Memory B cell (primary cell): ENCODE data around the gene PTPRC.

Source experiments
- ATAC-seq: fragments of 150-1000 bp; cut with Tn5 transposase; 2 replicates; pipeline ENCODE4 v1.10.0; 2021; ENCODE audit warnings: low read depth, mild to moderate bottlenecking, moderate library complexity
- DNase-seq, 2 donors: peaks; one replicate each; pipeline ENCODE4 v3.0.0; 2022; ENCODE audit warnings: low spot score in 2 of 2
- H3K27ac Mint-ChIP-seq: one replicate; pipeline ENCODE4 v1.8.0; 2022; ENCODE audit warnings: mild to moderate bottlenecking, moderate library complexity, mixed read lengths
- H3K27me3 Mint-ChIP-seq: one replicate; pipeline ENCODE4 v1.8.0; 2022; ENCODE audit warnings: mixed read lengths
- H3K36me3 Mint-ChIP-seq: one replicate; pipeline ENCODE4 v1.8.0; 2022; ENCODE audit warnings: mild to moderate bottlenecking, mixed read lengths
- H3K4me1 Mint-ChIP-seq: one replicate; pipeline ENCODE4 v1.8.0; 2022; ENCODE audit warnings: mixed read lengths
- H3K4me3 Mint-ChIP-seq: one replicate; pipeline ENCODE4 v1.8.0; 2022; ENCODE audit warnings: mild to moderate bottlenecking, moderate library complexity, mixed read lengths
- H3K9me3 Mint-ChIP-seq: one replicate; pipeline ENCODE4 v1.8.0; 2022; ENCODE audit warnings: mixed read lengths

Gene PTPRC

DNA sequence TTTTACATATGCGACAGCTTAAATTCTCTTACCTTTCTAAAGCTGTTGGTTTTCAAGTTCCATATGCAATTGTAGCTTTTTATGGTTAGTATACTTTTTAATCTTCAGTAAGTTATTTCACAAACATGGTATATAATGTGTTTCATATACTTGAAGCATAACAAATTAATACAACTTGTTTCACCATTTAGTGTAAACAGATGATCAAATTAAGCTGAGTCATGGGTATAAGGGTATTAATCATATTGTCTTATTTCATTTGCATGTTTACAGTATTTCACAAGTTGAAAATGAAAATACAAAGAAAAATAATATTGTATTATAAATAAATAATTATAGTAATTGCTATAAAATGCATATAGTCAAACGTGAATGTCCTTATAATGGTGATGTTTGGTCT lies 92.1 kb downstream of the PTPRC start:
- Mint-ChIP-seq H3K9me3 (no peaks in the 10 kb centered on the region), H3K4me3 (no peak overlapping the region), H3K36me3 (peaks cover 41% of the 10 kb centered on the region), H3K4me1 (peaks cover 6% of the 10 kb centered on the region), H3K27ac (peak overlapping the region; percentile 53), H3K27me3 (no peaks in the 10 kb centered on the region)
- ATAC-seq (no peak), DNase-seq (no peak)

- no peak for ATAC-seq
- no peak overlapping the region for H3K4me3 Mint-ChIP-seq
These were observed 95.6 kb downstream of the PTPRC start for GRCh38 chr1:198734323-198735008.

GRCh38 chr1:198741744-198742143 lies 102.9 kb downstream of the PTPRC start:
- DNase-seq (no peak), ATAC-seq (no peak)
- Mint-ChIP-seq H3K27me3 (no peaks in the 10 kb centered on the region), H3K4me1 (peaks cover 5% of the 10 kb centered on the region), H3K4me3 (no peak overlapping the region), H3K36me3 (peaks cover 39% of the 10 kb centered on the region), H3K27ac (no peak overlapping the region), H3K9me3 (no peaks in the 10 kb centered on the region)

More at GRCh38 chr1:198734323-198735008, 95.6 kb downstream of the PTPRC start:
- Mint-ChIP-seq H3K27me3 (no peaks in the 10 kb centered on the region), H3K27ac (no peak overlapping the region), H3K9me3 (peaks cover 3% of the 10 kb centered on the region), H3K4me1 (peaks cover 16% of the 10 kb centered on the region), H3K36me3 (peaks cover 59% of the 10 kb centered on the region)
- DNase-seq: no peak

- H3K9me3 Mint-ChIP-seq: no peaks in the 10 kb centered on the region
- H3K36me3 Mint-ChIP-seq: peaks cover 23% of the 10 kb centered on the region
- DNase-seq: no peak
- H3K27ac Mint-ChIP-seq: no peak overlapping the region
- H3K27me3 Mint-ChIP-seq: no peaks in the 10 kb centered on the region
- H3K4me3 Mint-ChIP-seq: no peak overlapping the region
- peaks cover 4% of the 10 kb centered on the region for H3K4me1 Mint-ChIP-seq
- no peak for ATAC-seq
These were observed 108.3 kb downstream of the PTPRC start for GRCh38 chr1:198747127-198747526.

GRCh38 chr1:198749279-198749678 lies 110.4 kb downstream of the PTPRC start:
- ATAC-seq: no peak
- H3K9me3 Mint-ChIP-seq: no peaks in the 10 kb centered on the region

DNA sequence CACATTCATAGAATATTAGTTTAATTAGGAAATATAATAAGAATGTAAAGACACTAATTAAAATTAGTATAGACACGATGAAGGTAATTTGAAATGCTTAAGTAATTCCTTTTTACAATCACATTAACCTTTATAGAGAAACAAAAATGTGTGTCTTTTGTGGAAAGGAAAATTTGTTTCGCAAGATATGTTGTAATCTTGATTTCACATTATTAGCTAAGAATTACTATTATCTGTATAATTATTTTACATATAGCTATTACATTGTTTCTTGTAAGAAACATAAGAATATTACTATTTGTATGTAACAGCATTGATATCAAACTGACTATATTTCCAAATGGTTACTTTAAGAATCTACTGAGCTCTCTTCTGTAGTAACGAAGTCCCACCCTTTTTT lies 111.2 kb downstream of the PTPRC start:
- H3K27me3 Mint-ChIP-seq: no peaks in the 10 kb centered on the region
- no peak for ATAC-seq
- no peaks in the 10 kb centered on the region for H3K9me3 Mint-ChIP-seq
- no peak overlapping the region for H3K27ac Mint-ChIP-seq
- no peak for DNase-seq
- H3K4me3 Mint-ChIP-seq: no peak overlapping the region
- H3K4me1 Mint-ChIP-seq: peaks cover 11% of the 10 kb centered on the region
- peaks cover 24% of the 10 kb centered on the region for H3K36me3 Mint-ChIP-seq

More at GRCh38 chr1:198749279-198749678, 110.4 kb downstream of the PTPRC start:
- Mint-ChIP-seq H3K27me3 (no peaks in the 10 kb centered on the region), H3K4me3 (no peak overlapping the region), H3K4me1 (peaks cover 5% of the 10 kb centered on the region), H3K27ac (no peak overlapping the region), H3K36me3 (peaks cover 19% of the 10 kb centered on the region)
- no peak for DNase-seq

DNA sequence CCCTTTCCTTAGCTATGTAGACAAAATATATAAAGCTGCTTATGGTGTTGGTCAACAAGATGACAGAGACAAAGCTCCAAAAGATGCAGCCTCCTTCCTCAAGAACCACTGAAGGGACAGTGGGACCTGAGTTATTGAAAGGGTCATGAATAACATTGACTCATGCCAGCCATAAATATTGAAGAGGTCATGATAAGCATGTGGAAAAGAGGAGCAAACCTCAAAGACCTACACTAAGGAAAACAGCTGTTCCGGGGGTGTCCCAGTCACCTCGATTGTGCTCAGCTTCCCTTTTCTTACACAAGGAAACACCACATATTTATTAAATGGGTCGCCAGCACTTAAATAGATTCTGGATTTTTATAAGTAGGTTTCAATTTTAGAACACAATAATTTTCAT lies 112.9 kb downstream of the PTPRC start:
- ATAC-seq: no peak
- no peak overlapping the region for H3K4me3 Mint-ChIP-seq
- peaks cover 13% of the 10 kb centered on the region for H3K4me1 Mint-ChIP-seq
- peaks cover 31% of the 10 kb centered on the region for H3K36me3 Mint-ChIP-seq
- H3K9me3 Mint-ChIP-seq: no peaks in the 10 kb centered on the region
- H3K27ac Mint-ChIP-seq: peak overlapping the region; percentile 60
- no peak for DNase-seq
- H3K27me3 Mint-ChIP-seq: no peaks in the 10 kb centered on the region

GRCh38 chr1:198754670-198755069 lies 115.8 kb downstream of the PTPRC start:
- Mint-ChIP-seq H3K27me3 (no peaks in the 10 kb centered on the region), H3K36me3 (peaks cover 29% of the 10 kb centered on the region), H3K9me3 (no peaks in the 10 kb centered on the region), H3K4me1 (peaks cover 15% of the 10 kb centered on the region), H3K4me3 (no peak overlapping the region), H3K27ac (peak overlapping the region; percentile 51)
- DNase-seq (no peak), ATAC-seq (no peak)

DNA sequence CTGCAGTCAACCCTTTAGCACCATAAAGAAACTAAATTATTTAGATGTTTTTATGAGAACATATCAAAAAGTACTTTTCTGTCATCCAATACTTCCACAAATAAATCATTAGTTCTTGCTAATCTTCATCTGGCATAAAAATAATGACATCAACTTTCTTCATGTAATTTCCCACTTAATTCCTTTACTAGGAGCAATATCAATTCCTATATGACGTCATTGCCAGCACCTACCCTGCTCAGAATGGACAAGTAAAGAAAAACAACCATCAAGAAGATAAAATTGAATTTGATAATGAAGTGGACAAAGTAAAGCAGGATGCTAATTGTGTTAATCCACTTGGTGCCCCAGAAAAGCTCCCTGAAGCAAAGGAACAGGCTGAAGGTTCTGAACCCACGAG lies 116.9 kb downstream of the PTPRC start:
- ATAC-seq (no peak), DNase-seq (no peak)
- peaks cover 13% of the 10 kb centered on the region for H3K4me1 Mint-ChIP-seq
- H3K9me3 Mint-ChIP-seq: no peaks in the 10 kb centered on the region
- H3K27ac Mint-ChIP-seq: peak overlapping the region; percentile 74
- H3K4me3 Mint-ChIP-seq: no peak overlapping the region
- H3K36me3 Mint-ChIP-seq: peaks cover 26% of the 10 kb centered on the region
- H3K27me3 Mint-ChIP-seq: no peaks in the 10 kb centered on the region

- Mint-ChIP-seq H3K4me3 (no peak overlapping the region), H3K4me1 (peaks cover 14% of the 10 kb centered on the region), H3K9me3 (no peaks in the 10 kb centered on the region), H3K27ac (no peak overlapping the region), H3K36me3 (peaks cover 20% of the 10 kb centered on the region), H3K27me3 (no peaks in the 10 kb centered on the region)
- ATAC-seq (no peak), DNase-seq (no peak)
These were observed 117.6 kb downstream of the PTPRC start for GRCh38 chr1:198756470-198756869.

GRCh38 chr1:198761859-198762616 lies 123.2 kb downstream of the PTPRC start:
- DNase-seq (peak in 1 of 2 donors; percentile 7), ATAC-seq (peak; percentile 52)
- peak overlapping the region; percentile 6 for H3K27ac Mint-ChIP-seq
- H3K4me1 Mint-ChIP-seq: peaks cover 17% of the 10 kb centered on the region
- H3K36me3 Mint-ChIP-seq: peaks cover 2% of the 10 kb centered on the region
- H3K9me3 Mint-ChIP-seq: no peaks in the 10 kb centered on the region
- H3K4me3 Mint-ChIP-seq: no peak overlapping the region
- no peaks in the 10 kb centered on the region for H3K27me3 Mint-ChIP-seq

GRCh38 chr1:198763298-198763714 lies 124.5 kb downstream of the PTPRC start:
- ATAC-seq (no peak), DNase-seq (no peak)
- H3K4me1 Mint-ChIP-seq: peaks cover 16% of the 10 kb centered on the region
- H3K36me3 Mint-ChIP-seq: peaks cover 2% of the 10 kb centered on the region
- no peaks in the 10 kb centered on the region for H3K27me3 Mint-ChIP-seq
- H3K27ac Mint-ChIP-seq: no peak overlapping the region
- H3K4me3 Mint-ChIP-seq: no peak overlapping the region
- no peaks in the 10 kb centered on the region for H3K9me3 Mint-ChIP-seq

GRCh38 chr1:198764748-198765147 lies 125.9 kb downstream of the PTPRC start:
- H3K9me3 Mint-ChIP-seq: no peaks in the 10 kb centered on the region
- peaks cover 16% of the 10 kb centered on the region for H3K4me1 Mint-ChIP-seq
- H3K36me3 Mint-ChIP-seq: peaks cover 2% of the 10 kb centered on the region
- ATAC-seq: peak; percentile 22
- no peak for DNase-seq
- no peaks in the 10 kb centered on the region for H3K27me3 Mint-ChIP-seq
- H3K27ac Mint-ChIP-seq: no peak overlapping the region
- no peak overlapping the region for H3K4me3 Mint-ChIP-seq

- ATAC-seq (no peak), DNase-seq (no peak)
- Mint-ChIP-seq H3K27me3 (no peaks in the 10 kb centered on the region), H3K27ac (no peak overlapping the region), H3K36me3 (peaks cover 2% of the 10 kb centered on the region), H3K4me1 (peaks cover 16% of the 10 kb centered on the region), H3K4me3 (no peak overlapping the region), H3K9me3 (no peaks in the 10 kb centered on the region)
These were observed 126.6 kb downstream of the PTPRC start for GRCh38 chr1:198765416-198765815.
